ENCODE measurements around the gene COX6A2. TPM values are rescaled to one million over a fixed set of nuclear protein-coding genes. Genes with fewer than 3 reads are reported as not detected.

COX6A2 gene
- polyA plus RNA-seq, 1 donor (not counting 4 experiments of a cell fraction or from before 2014, with no cell fraction given): not detected

DNA sequence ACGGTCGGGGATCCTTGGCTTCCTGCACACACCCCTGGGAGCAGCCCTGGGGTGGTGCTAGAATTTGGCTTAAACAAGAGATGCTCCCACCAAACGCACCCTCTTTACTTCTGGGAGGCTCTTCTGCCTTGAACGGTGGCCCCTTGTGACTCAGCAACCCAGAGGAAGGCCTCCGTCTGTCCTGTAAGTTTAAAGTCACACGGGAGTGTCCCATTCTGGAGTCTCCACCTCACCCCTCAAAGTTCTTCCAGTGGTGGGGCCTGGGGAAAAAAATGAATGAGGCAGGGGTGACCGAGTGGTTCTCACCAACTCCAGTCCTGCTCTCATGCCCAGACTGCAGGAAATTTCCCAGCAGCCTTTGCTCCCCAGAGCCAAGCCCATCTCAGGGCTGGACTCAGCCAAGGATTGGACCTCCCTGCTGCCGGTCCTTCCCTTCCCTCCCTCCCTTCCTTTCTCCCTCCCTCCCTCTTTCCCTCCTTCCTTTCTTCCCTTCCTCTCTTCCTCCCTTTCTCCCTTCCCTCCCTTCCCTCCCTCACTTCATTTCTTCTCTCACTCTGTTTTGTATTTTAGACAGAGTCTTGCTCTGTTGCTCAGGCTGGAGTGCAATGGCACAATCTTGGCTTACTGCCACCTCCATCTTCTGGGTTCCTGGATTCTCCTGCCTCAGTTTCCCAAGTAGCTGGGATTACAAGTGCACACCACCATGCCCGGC, 23.7 kb downstream of the COX6A2 start:
- no peak for FAIRE-seq
- no peak overlapping the region for H3K9ac ChIP-seq (ENCODE audit: control insufficient read depth, extremely low read depth, insufficient read depth, low read length)

DNA sequence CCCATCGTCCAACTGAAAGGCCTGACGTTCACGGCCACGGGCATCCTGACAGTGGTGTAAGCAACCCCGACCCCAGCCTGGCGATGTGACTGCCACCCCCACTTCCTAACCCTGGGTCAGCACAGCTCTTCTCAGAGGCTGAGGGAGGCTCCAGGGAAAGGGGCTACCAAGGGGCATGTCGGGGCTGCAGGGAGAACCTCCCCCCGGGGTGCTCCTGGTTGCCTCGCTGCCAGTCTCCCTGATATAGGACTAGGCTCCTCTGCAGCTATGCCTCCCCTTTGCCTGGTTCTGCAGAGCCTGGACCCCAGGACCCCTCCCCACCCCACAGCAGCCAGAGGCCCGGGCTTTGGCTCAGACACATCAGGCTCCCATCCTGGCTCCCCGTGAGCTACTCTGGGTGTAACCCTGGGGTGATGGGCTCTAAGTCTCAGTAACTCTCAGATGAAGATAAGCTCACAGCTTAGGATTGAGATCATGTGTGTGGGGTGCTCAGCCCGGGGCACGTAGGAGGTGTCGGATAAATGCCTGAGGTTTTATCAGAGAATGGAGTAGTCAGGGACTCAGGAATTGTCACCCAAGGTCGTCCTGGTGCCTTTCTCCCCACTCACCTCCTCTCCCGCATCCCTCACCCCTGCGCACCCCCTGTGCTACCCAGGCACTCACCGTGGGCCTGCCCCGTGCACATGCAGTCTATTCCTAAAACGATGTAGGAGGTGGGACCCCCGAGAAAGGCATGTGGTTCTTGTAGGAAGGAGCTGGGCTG, 24.4 kb downstream of the COX6A2 start:
- TF ChIP-seq, protein P1, sequence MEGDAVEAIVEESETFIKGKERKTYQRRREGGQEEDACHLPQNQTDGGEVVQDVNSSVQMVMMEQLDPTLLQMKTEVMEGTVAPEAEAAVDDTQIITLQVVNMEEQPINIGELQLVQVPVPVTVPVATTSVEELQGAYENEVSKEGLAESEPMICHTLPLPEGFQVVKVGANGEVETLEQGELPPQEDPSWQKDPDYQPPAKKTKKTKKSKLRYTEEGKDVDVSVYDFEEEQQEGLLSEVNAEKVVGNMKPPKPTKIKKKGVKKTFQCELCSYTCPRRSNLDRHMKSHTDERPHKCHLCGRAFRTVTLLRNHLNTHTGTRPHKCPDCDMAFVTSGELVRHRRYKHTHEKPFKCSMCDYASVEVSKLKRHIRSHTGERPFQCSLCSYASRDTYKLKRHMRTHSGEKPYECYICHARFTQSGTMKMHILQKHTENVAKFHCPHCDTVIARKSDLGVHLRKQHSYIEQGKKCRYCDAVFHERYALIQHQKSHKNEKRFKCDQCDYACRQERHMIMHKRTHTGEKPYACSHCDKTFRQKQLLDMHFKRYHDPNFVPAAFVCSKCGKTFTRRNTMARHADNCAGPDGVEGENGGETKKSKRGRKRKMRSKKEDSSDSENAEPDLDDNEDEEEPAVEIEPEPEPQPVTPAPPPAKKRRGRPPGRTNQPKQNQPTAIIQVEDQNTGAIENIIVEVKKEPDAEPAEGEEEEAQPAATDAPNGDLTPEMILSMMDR (optimal IDR thresholded peaks at IDR 0.05 in 1 of 3, IDR thresholded peaks at IDR 0.05 in 1 of 3, conservative IDR thresholded peaks at IDR 0.05 in 1 of 3; ENCODE audit: extremely low read depth in 1 of 3, insufficient read depth in 2 of 3, low read length in 3 of 3): no peak
- TF ChIP-seq EZH2 (IDR thresholded peaks at IDR 0.05; ENCODE audit: low read length): no peak
- H3K36me3 ChIP-seq (ENCODE audit: control insufficient read depth in 2 of 2, extremely low read depth in 1 of 2, insufficient read depth in 2 of 2, low read length in 2 of 2): no peaks in the 10 kb centered on the region
- no peaks in the 10 kb centered on the region for H3K79me2 ChIP-seq (ENCODE audit: control insufficient read depth, insufficient read depth, low read length)
- no peaks in the 10 kb centered on the region for H3K9me1 ChIP-seq (ENCODE audit: control insufficient read depth, extremely low read depth, insufficient read depth, low read length)
- FAIRE-seq: no peak
- dilution Hi-C loops (cut with MboI; ENCODE audit: extremely low pct_ligation_motif_present, low sequenced_read_pairs): no loop called here
- no peaks in the 10 kb centered on the region for H3K9me3 ChIP-seq (ENCODE audit: control insufficient read depth, low read depth, low read length)
- no peak overlapping the region for H2AFZ ChIP-seq (ENCODE audit: control insufficient read depth, low read length)
- H3K4me1 ChIP-seq (ENCODE audit: control insufficient read depth, extremely low read depth, insufficient read depth, low read length): no peaks in the 10 kb centered on the region
- H4K20me1 ChIP-seq (ENCODE audit: control insufficient read depth, extremely low read depth, insufficient read depth, low read length): no peaks in the 10 kb centered on the region
- no peak overlapping the region for H3K9ac ChIP-seq (ENCODE audit: control insufficient read depth, extremely low read depth, insufficient read depth, low read length)
- DNase-seq (ENCODE audit: low read depth, low spot score): no peak
- no peaks in the 10 kb centered on the region for H3K27me3 ChIP-seq (ENCODE audit: control insufficient read depth, extremely low read depth, insufficient read depth, low read length)
- no peak overlapping the region for H3K4me2 ChIP-seq (ENCODE audit: control insufficient read depth, extremely low read depth, insufficient read depth, low read depth, low read length)
- H3K4me3 ChIP-seq (ENCODE audit: control insufficient read depth in 2 of 3, extremely low read depth in 1 of 3, insufficient read depth in 2 of 3, low read depth in 1 of 3, low read length in 3 of 3): no peak overlapping the region
- no peak overlapping the region for H3K27ac ChIP-seq (ENCODE audit: control insufficient read depth, insufficient read depth, low read length)

More for the DNA sequence above, 23.7 kb downstream of the COX6A2 start:
- H3K27ac ChIP-seq (ENCODE audit: control insufficient read depth, insufficient read depth, low read length): no peak overlapping the region
- dilution Hi-C loops (cut with MboI; ENCODE audit: extremely low pct_ligation_motif_present, low sequenced_read_pairs): no loop called here
- no peaks in the 10 kb centered on the region for H3K36me3 ChIP-seq (ENCODE audit: control insufficient read depth in 2 of 2, extremely low read depth in 1 of 2, insufficient read depth in 2 of 2, low read length in 2 of 2)
- no peaks in the 10 kb centered on the region for H3K4me1 ChIP-seq (ENCODE audit: control insufficient read depth, extremely low read depth, insufficient read depth, low read length)
- H3K9me1 ChIP-seq (ENCODE audit: control insufficient read depth, extremely low read depth, insufficient read depth, low read length): no peaks in the 10 kb centered on the region
- H3K4me2 ChIP-seq (ENCODE audit: control insufficient read depth, extremely low read depth, insufficient read depth, low read depth, low read length): no peak overlapping the region
- no peaks in the 10 kb centered on the region for H4K20me1 ChIP-seq (ENCODE audit: control insufficient read depth, extremely low read depth, insufficient read depth, low read length)
- no peak for TF ChIP-seq EZH2 (IDR thresholded peaks at IDR 0.05; ENCODE audit: low read length)
- TF ChIP-seq, protein P1 (optimal IDR thresholded peaks at IDR 0.05 in 1 of 3, IDR thresholded peaks at IDR 0.05 in 1 of 3, conservative IDR thresholded peaks at IDR 0.05 in 1 of 3; ENCODE audit: extremely low read depth in 1 of 3, insufficient read depth in 2 of 3, low read length in 3 of 3): no peak
- H3K27me3 ChIP-seq (ENCODE audit: control insufficient read depth, extremely low read depth, insufficient read depth, low read length): no peaks in the 10 kb centered on the region
- no peaks in the 10 kb centered on the region for H3K9me3 ChIP-seq (ENCODE audit: control insufficient read depth, low read depth, low read length)
- no peaks in the 10 kb centered on the region for H3K79me2 ChIP-seq (ENCODE audit: control insufficient read depth, insufficient read depth, low read length)
- H3K4me3 ChIP-seq (ENCODE audit: control insufficient read depth in 2 of 3, extremely low read depth in 1 of 3, insufficient read depth in 2 of 3, low read depth in 1 of 3, low read length in 3 of 3): no peak overlapping the region
- no peak for DNase-seq (ENCODE audit: low read depth, low spot score)
- no peak overlapping the region for H2AFZ ChIP-seq (ENCODE audit: control insufficient read depth, low read length)

Data from keratinocyte (primary cell).